Mesenchymal stem cell (in vitro differentiated cells and primary cell): Measurements from ENCODE around the gene ALCAM. TPM values are rescaled to one million over a fixed set of nuclear protein-coding genes. Genes with fewer than 3 reads are reported as not detected.

Experiments
- DNase-seq: peaks from one replicate; pipeline ENCODE4 v3.0.0-alpha.2; 2013
- H2AFZ ChIP-seq: one replicate; pipeline ENCODE4 v1.6.1; 2013; ENCODE audit warnings: low read depth, mild to moderate bottlenecking, control low read depth, inconsistent platforms, low read length, moderate library complexity
- H2AK5ac ChIP-seq: 2 replicates; pipeline ENCODE4 v1.6.1; 2013; ENCODE audit warnings: low read length, moderate library complexity, mild to moderate bottlenecking, inconsistent platforms; ENCODE audit not compliant: severe bottlenecking
- H2BK120ac ChIP-seq: one replicate; pipeline ENCODE4 v1.6.1; 2013; ENCODE audit warnings: low read depth, mild to moderate bottlenecking, inconsistent platforms, low read length, moderate library complexity
- H2BK12ac ChIP-seq, 2 experiments: one replicate each; pipeline ENCODE4 v1.6.1; 2013; ENCODE audit warnings: inconsistent platforms in 2 of 2, low read length in 2 of 2, mild to moderate bottlenecking in 2 of 2, moderate library complexity in 2 of 2, control low read depth in 1 of 2
- H2BK15ac ChIP-seq: one replicate; pipeline ENCODE4 v1.6.1; 2013; ENCODE audit warnings: mild to moderate bottlenecking, low read depth, inconsistent platforms; ENCODE audit not compliant: poor library complexity, severe bottlenecking
- H2BK5ac ChIP-seq: 2 replicates; pipeline ENCODE4 v1.6.1; 2013; ENCODE audit warnings: low read depth, mild to moderate bottlenecking, low read length, control low read depth, inconsistent platforms; ENCODE audit not compliant: poor library complexity, severe bottlenecking
- H3K14ac ChIP-seq, 2 experiments: one replicate each; pipeline ENCODE4 v1.6.1; 2013; ENCODE audit warnings: inconsistent platforms in 2 of 2, low read length in 2 of 2, control low read depth in 1 of 2, mild to moderate bottlenecking in 1 of 2, moderate library complexity in 1 of 2
- H3K18ac ChIP-seq, 2 experiments: one replicate each; pipeline ENCODE4 v1.6.1; 2013; ENCODE audit warnings: inconsistent platforms in 2 of 2, low read length in 2 of 2, control low read depth in 1 of 2, low read depth in 1 of 2, mild to moderate bottlenecking in 1 of 2
- H3K23ac ChIP-seq, 2 experiments: one replicate each; pipeline ENCODE4 v1.6.1; 2013; ENCODE audit warnings: inconsistent platforms in 2 of 2, low read length in 2 of 2, mild to moderate bottlenecking in 2 of 2, moderate library complexity in 2 of 2, control low read depth in 1 of 2
- H3K27ac ChIP-seq: 2 replicates; pipeline ENCODE4 v1.5.1; 2013; ENCODE audit warnings: mild to moderate bottlenecking, moderate library complexity, low read length, control low read depth, inconsistent platforms; ENCODE audit not compliant: poor library complexity, severe bottlenecking
- H3K27me3 ChIP-seq, 2 experiments: 2 replicates each; pipeline versions ENCODE4 v1.6.1 to v1.7.0; 2013; ENCODE audit warnings: low read length in 2 of 2, mild to moderate bottlenecking in 2 of 2, moderate library complexity in 2 of 2, control low read depth in 1 of 2, inconsistent platforms in 1 of 2; ENCODE audit not compliant: control insufficient read depth in 1 of 2, insufficient read depth in 1 of 2
- H3K36me3 ChIP-seq, 2 experiments: 2 replicates each; pipeline versions ENCODE4 v1.6.1 to v1.7.0; 2013; ENCODE audit warnings: low read length in 2 of 2, control low read depth in 1 of 2, inconsistent platforms in 1 of 2, low read depth in 1 of 2, mild to moderate bottlenecking in 1 of 2; ENCODE audit not compliant: insufficient read depth in 2 of 2, control insufficient read depth in 1 of 2
- H3K4ac ChIP-seq, 2 experiments: one replicate each; pipeline ENCODE4 v1.6.1; 2013; ENCODE audit warnings: inconsistent platforms in 2 of 2, low read length in 2 of 2, mild to moderate bottlenecking in 2 of 2, moderate library complexity in 2 of 2, control low read depth in 1 of 2, low read depth in 1 of 2
- H3K4me1 ChIP-seq: 2 replicates; pipeline ENCODE4 v1.6.1; 2013; ENCODE audit warnings: low read depth, low read length, control low read depth; ENCODE audit not compliant: control insufficient read depth, insufficient read depth
- H3K4me2 ChIP-seq: 2 replicates; pipeline ENCODE4 v1.6.1; 2013; ENCODE audit warnings: low read length, mild to moderate bottlenecking, inconsistent platforms; ENCODE audit not compliant: poor library complexity, severe bottlenecking
- H3K4me3 ChIP-seq, 2 experiments: 2 replicates each; pipeline versions ENCODE4 v1.5.1 to v1.7.0; 2013; ENCODE audit warnings: low read length in 2 of 2, mild to moderate bottlenecking in 2 of 2, control low read depth in 1 of 2, low read depth in 1 of 2; ENCODE audit not compliant: insufficient read depth in 1 of 2
- H3K79me1 ChIP-seq: replicated peaks from 2 replicates; pipeline ENCODE4 v1.6.1; 2013; ENCODE audit warnings: mild to moderate bottlenecking, control low read depth, low read length, inconsistent platforms; ENCODE audit not compliant: poor library complexity, severe bottlenecking
- H3K9ac ChIP-seq: 2 replicates; pipeline ENCODE4 v1.7.0; 2013; ENCODE audit warnings: mild to moderate bottlenecking, low read length, moderate library complexity
- H3K9me3 ChIP-seq: 2 replicates; pipeline ENCODE4 v1.7.0; 2013; ENCODE audit warnings: mild to moderate bottlenecking, low read length; ENCODE audit not compliant: control insufficient read depth
- H4K8ac ChIP-seq: one replicate; pipeline ENCODE4 v1.6.1; 2013; ENCODE audit warnings: inconsistent platforms, mild to moderate bottlenecking, low read length, moderate library complexity
- H4K91ac ChIP-seq: one replicate; pipeline ENCODE4 v1.6.1; 2013; ENCODE audit warnings: mild to moderate bottlenecking, low read length, inconsistent platforms
- WGBS: methylation state at CpG from one replicate; pipeline ENCODE4 v1.1.7; 2013; ENCODE audit warnings: mixed read lengths; 5-methylcytosine and 5-hydroxymethylcytosine counted together
- polyA plus RNA-seq, 2 experiments: library from polyadenylated mRNA; stranded (reverse); fragments of 200-250 nt; gene quantifications; one replicate each; pipeline ENCODE4 v1.2.3, GENCODE V29; 2013

The ALCAM gene
- 164 TPM for polyA plus RNA-seq (2013, experiment 1 of 2)
- 168 TPM for polyA plus RNA-seq (2013, experiment 2 of 2)

GRCh38 chr3:105366326-105367062 is at the start of gene ALCAM:
Gene ALCAM, plus strand, starts transcription at chr3:105366909.
- Histone ChIP-seq H3K9ac (peak within 1 kb of the TSS; percentile 99), H4K91ac (peak within 1 kb of the TSS; percentile 32), H2AK5ac (peak within 1 kb of the TSS; percentile 65), H2BK5ac (peak within 1 kb of the TSS; percentile 95), H4K8ac (peak within 1 kb of the TSS; percentile 79), H3K4me2 (peak within 1 kb of the TSS; percentile 76), H3K14ac (peak within 1 kb of the TSS in 1 of 2 experiments; percentile 94), H3K27ac (peak within 1 kb of the TSS; percentile 99), H3K36me3 (no peaks in the 10 kb centered on the region), H2BK15ac (peak within 1 kb of the TSS; percentile 49), H3K9me3 (no peaks in the 10 kb centered on the region), H2AFZ (peak within 1 kb of the TSS; percentile 86), H3K18ac (peak within 1 kb of the TSS; percentile 72 to 91), H3K79me1 (no peaks in the 10 kb centered on the region), H3K4me1 (peaks cover 2% of the 10 kb centered on the region), H2BK120ac (peak within 1 kb of the TSS; percentile 15), H3K27me3 (no peaks in the 10 kb centered on the region), H3K23ac (peak within 1 kb of the TSS; percentile 62 to 98), H3K4me3 (peak within 1 kb of the TSS; percentile 94 to 98), H3K4ac (peak within 1 kb of the TSS; percentile 10 to 89), H2BK12ac (peak within 1 kb of the TSS; percentile 22 to 75)
- under 1% methylated on average over 36 of the region's 48 CpGs for WGBS
- DNase-seq: peak; percentile 99

- Histone ChIP-seq H3K36me3 (no peaks in the 10 kb centered on the region), H2AFZ (no peak overlapping the region), H3K27ac (no peak overlapping the region), H3K27me3 (no peaks in the 10 kb centered on the region), H3K4me2 (no peak overlapping the region), H3K14ac (no peak overlapping the region), H2AK5ac (no peak overlapping the region), H3K9me3 (no peaks in the 10 kb centered on the region), H2BK15ac (no peak overlapping the region), H2BK5ac (no peak overlapping the region), H3K18ac (no peak overlapping the region), H3K4me1 (no peaks in the 10 kb centered on the region), H3K4ac (no peak overlapping the region), H2BK12ac (no peak overlapping the region), H4K8ac (no peak overlapping the region), H2BK120ac (no peak overlapping the region), H3K79me1 (no peaks in the 10 kb centered on the region), H3K9ac (no peak overlapping the region), H3K23ac (no peak overlapping the region), H4K91ac (no peak overlapping the region), H3K4me3 (no peak overlapping the region)
- no peak for DNase-seq
- WGBS: 100% methylated on average over 1 of the region's 1 CpG
Observed at GRCh38 chr3:105317841-105318240, 48.9 kb upstream of the ALCAM start.

- WGBS: 94% methylated on average over 1 of the region's 3 CpGs
- no peak overlapping the region for H2AK5ac ChIP-seq
- no peak overlapping the region for H3K14ac ChIP-seq
- H3K4me3 ChIP-seq: no peak overlapping the region
- H2BK120ac ChIP-seq: no peak overlapping the region
- H2BK12ac ChIP-seq: no peak overlapping the region
- H3K9me3 ChIP-seq: peaks cover 7% of the 10 kb centered on the region
- H4K8ac ChIP-seq: no peak overlapping the region
- no peak overlapping the region for H4K91ac ChIP-seq
- H3K36me3 ChIP-seq: no peaks in the 10 kb centered on the region
- H3K79me1 ChIP-seq: no peaks in the 10 kb centered on the region
- no peak overlapping the region for H3K4ac ChIP-seq
- no peak overlapping the region for H3K27ac ChIP-seq
- no peak overlapping the region for H2BK15ac ChIP-seq
- no peaks in the 10 kb centered on the region for H3K4me1 ChIP-seq
- no peak overlapping the region for H3K9ac ChIP-seq
- no peak overlapping the region for H3K18ac ChIP-seq
- H3K23ac ChIP-seq: no peak overlapping the region
- H3K27me3 ChIP-seq: no peaks in the 10 kb centered on the region
- DNase-seq: no peak
- no peak overlapping the region for H2AFZ ChIP-seq
- H3K4me2 ChIP-seq: no peak overlapping the region
- no peak overlapping the region for H2BK5ac ChIP-seq
Observed at GRCh38 chr3:105322570-105323273, 44.0 kb upstream of the ALCAM start.

GRCh38 chr3:105323274-105323599 is 43.5 kb upstream of the ALCAM start:
- no peak overlapping the region for H3K4ac ChIP-seq

More at GRCh38 chr3:105323274-105323599, 43.5 kb upstream of the ALCAM start:
- no CpG with 5 or more reads among the region's 2 CpGs for WGBS
- Histone ChIP-seq H2BK5ac (no peak overlapping the region), H3K4me3 (no peak overlapping the region), H3K14ac (no peak overlapping the region), H3K79me1 (no peaks in the 10 kb centered on the region), H4K91ac (no peak overlapping the region), H3K23ac (no peak overlapping the region), H2BK120ac (no peak overlapping the region), H3K18ac (no peak overlapping the region), H3K36me3 (no peaks in the 10 kb centered on the region), H2BK12ac (no peak overlapping the region), H3K9me3 (peaks cover 7% of the 10 kb centered on the region), H3K4me2 (no peak overlapping the region), H3K27ac (no peak overlapping the region), H3K4me1 (no peaks in the 10 kb centered on the region), H4K8ac (no peak overlapping the region), H2AK5ac (no peak overlapping the region), H3K27me3 (no peaks in the 10 kb centered on the region), H3K9ac (no peak overlapping the region), H2BK15ac (no peak overlapping the region), H2AFZ (no peak overlapping the region)
- no peak for DNase-seq
